SK-N-SH treated with all-trans-retinoic acid at 6 μM for 48 hours (cell line): Measurements from ENCODE around the gene TNFRSF12A.

Source experiments
- ARNTL ChIP-seq: fragments of 450-650 bp; formaldehyde crosslinking; IDR thresholded peaks from 2 replicates; pipeline ENCODE4 v1.5.0; 2020; ENCODE audit warnings: low read depth, mild to moderate bottlenecking, moderate library complexity, borderline replicate concordance
- CREB5 ChIP-seq: fragments of 250-450 bp; sonication (Bioruptor Pico); IDR thresholded peaks from 2 replicates; pipeline ENCODE4 v1.5.1; 2020; ENCODE audit warnings: low read depth, mild to moderate bottlenecking, moderate library complexity
- PATZ1 ChIP-seq: fragments of 250-450 bp; sonication (Bioruptor Pico); IDR thresholded peaks from 2 replicates; pipeline ENCODE4 v1.8.0; 2020; ENCODE audit warnings: mild to moderate bottlenecking, moderate library complexity, borderline replicate concordance
- PPARA ChIP-seq: fragments of 250-450 bp; sonication (Bioruptor Pico); IDR thresholded peaks from 2 replicates; pipeline ENCODE4 v1.5.0; 2020; ENCODE audit warnings: mild to moderate bottlenecking, borderline replicate concordance
- RARB ChIP-seq: fragments of 250-450 bp; sonication (Bioruptor Pico); IDR thresholded peaks from 2 replicates; pipeline ENCODE4 v1.8.0; 2021; ENCODE audit warnings: mild to moderate bottlenecking, moderate library complexity
- SNAI2 ChIP-seq: fragments of 250-450 bp; sonication (Bioruptor Pico); IDR thresholded peaks from 2 replicates; pipeline ENCODE4 v1.5.0; 2020; ENCODE audit warnings: mild to moderate bottlenecking, moderate library complexity
- TCF4 ChIP-seq: fragments of 250-450 bp; sonication (Bioruptor Pico); IDR thresholded peaks from 2 replicates; pipeline ENCODE4 v1.8.0; 2021; ENCODE audit warnings: mild to moderate bottlenecking, moderate library complexity, borderline replicate concordance
- TOX ChIP-seq: fragments of 250-450 bp; sonication (Bioruptor Pico); IDR thresholded peaks from 2 replicates; pipeline ENCODE4 v1.8.0; 2021; ENCODE audit warnings: mild to moderate bottlenecking, moderate library complexity, borderline replicate concordance
- ZC3H10 ChIP-seq: fragments of 250-450 bp; sonication (Bioruptor Pico); IDR thresholded peaks from 2 replicates; pipeline ENCODE4 v1.5.1; 2021; ENCODE audit warnings: mild to moderate bottlenecking, moderate library complexity
- ZFP3 ChIP-seq: fragments of 250-450 bp; sonication (Bioruptor Pico); IDR thresholded peaks from 2 replicates; pipeline ENCODE4 v1.5.0; 2020; ENCODE audit warnings: mild to moderate bottlenecking, moderate library complexity
- ZFP30 ChIP-seq: fragments of 450-650 bp; formaldehyde crosslinking; IDR thresholded peaks from 2 replicates; pipeline ENCODE4 v1.5.0; 2022; ENCODE audit warnings: mild to moderate bottlenecking, moderate library complexity
- ZNF565 ChIP-seq: fragments of 450-650 bp; formaldehyde crosslinking; conservative IDR thresholded peaks from 2 replicates; pipeline ENCODE4 v1.5.0; 2020; ENCODE audit warnings: low read depth, mild to moderate bottlenecking, moderate library complexity
- ZNF8 ChIP-seq: fragments of 450-650 bp; formaldehyde crosslinking; IDR thresholded peaks from 2 replicates; pipeline ENCODE4 v1.5.0; 2020; ENCODE audit warnings: mild to moderate bottlenecking, moderate library complexity
- TF ChIP-seq, protein P1 (sequence below): fragments of 250-450 bp; sonication (Bioruptor Pico); IDR thresholded peaks from 2 replicates; pipeline ENCODE4 v1.8.0; 2021; ENCODE audit warnings: low read depth, mild to moderate bottlenecking, moderate library complexity, borderline replicate concordance

DNA sequence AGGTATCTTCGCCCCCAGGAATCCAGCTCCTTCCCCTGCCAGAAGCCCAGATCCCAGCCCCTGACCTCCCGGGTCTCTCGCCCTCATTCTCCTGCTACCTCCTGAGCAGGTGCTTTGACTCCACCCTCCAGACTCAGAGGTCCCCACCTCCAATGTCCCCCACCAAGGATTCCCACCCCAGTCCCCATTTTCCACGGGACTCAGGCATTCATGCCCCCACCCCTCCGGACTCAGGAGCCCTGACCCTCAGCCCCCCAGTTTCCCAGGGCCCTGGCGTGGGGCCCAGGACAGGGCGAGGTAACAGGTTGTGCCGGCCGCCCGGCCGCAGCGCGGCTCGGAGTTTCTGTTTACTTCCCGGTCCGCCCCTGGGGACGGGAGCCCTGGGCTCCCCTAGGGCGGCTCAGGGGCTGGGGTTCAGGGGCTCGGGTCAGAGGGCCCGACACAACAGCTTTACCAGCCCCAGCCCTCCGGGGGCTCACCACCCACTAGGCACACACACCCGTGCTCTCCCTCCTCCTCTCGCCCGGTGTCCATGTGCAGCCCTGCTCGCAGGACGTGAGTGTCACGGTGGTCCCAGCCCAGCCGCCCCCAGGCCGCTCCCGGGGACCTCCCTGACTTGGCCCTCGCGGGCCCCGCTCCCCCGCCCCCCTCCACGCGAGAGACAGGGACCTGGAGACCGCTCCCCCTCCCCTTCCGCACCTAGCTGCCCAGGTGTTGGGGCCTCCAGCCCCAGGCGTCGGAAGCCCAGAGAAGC, 16.0 kb downstream of the TNFRSF12A start:
- TF ChIP-seq ZFP30 (CRISPR knock-in tag) (no peak), ZC3H10 (CRISPR knock-in tag) (no peak), ZNF565 (CRISPR knock-in tag) (no peak), TCF4 (CRISPR knock-in tag) (no peak), PPARA (no peak), PATZ1 (CRISPR knock-in tag) (no peak), SNAI2 (no peak), ZFP3 (CRISPR knock-in tag) (no peak), ARNTL (CRISPR knock-in tag) (no peak), CREB5 (no peak), RARB (no peak), ZNF8 (CRISPR knock-in tag) (no peak), TOX (CRISPR knock-in tag) (no peak)
- TF ChIP-seq, protein P1, sequence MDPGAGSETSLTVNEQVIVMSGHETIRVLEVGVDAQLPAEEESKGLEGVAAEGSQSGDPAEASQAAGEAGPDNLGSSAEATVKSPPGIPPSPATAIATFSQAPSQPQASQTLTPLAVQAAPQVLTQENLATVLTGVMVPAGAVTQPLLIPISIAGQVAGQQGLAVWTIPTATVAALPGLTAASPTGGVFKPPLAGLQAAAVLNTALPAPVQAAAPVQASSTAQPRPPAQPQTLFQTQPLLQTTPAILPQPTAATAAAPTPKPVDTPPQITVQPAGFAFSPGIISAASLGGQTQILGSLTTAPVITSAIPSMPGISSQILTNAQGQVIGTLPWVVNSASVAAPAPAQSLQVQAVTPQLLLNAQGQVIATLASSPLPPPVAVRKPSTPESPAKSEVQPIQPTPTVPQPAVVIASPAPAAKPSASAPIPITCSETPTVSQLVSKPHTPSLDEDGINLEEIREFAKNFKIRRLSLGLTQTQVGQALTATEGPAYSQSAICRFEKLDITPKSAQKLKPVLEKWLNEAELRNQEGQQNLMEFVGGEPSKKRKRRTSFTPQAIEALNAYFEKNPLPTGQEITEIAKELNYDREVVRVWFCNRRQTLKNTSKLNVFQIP (CRISPR knock-in tag) = no peak
